ENCODE data around the gene IRF2BPL.

IRF2BPL gene

DNA sequence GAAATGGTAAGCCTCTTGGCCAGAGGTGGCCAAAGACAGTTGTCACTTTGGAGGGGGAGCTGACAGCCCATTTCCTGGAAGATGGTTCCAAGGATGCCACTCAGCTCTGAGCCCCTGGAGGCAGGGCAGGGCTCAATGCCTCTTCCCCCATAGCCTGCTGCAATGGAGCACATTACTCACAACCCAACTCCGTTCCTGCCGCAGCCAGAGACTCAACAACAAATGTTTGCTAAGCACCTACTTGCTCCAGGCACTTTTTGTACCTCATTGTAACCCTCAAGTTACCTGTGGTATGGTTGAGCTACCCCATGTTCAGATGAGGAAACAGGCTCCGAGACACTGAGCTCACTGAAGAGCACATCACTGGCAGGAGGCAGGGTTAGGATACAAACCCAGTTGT is 19.5 kb downstream of the IRF2BPL start:
- no peak for DNase-seq (ENCODE audit: low read depth)

DNA sequence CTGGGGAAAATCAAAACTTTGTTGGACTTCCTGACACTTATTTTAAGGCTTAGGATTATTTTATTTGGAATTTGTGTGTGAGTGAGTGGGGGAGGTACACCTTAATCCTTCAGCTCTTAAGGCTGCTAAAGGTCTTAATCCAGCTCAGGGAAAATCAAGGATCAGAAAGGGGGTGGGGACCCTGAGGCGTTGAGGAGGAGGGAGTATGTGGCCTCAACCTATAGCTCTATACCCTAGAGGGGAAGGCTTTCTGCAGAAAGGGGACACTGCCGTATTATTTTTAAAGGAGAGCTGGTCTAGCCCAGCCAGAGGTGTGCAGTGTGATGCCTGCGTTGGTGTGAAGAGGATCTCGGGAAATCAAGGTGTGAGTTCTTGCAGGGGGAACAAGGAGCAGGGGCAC is 20.0 kb downstream of the IRF2BPL start:
- DNase-seq (ENCODE audit: low read depth): no peak

DNA sequence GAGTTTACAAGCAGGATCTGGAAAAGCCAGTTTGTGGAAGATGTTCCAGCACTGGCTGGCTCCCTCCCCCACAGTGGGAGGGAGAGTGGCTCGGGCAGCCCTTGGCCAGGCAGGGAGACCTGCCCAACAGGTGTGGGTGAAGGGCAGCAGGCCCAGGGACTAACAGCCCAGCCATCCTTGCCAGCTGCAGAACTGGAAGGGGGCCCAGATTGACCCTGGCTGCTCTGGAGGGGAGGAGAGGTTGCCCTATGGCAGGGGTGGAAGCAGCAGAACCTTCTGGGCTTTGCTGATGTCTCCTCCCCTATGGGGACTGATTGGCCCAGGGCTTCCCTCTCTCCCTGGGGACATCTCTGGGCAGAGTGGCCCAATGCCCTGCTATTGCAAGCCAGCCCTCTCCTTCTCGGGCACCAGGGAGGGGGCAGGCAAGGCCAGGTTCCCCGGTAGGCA is 20.5 kb downstream of the IRF2BPL start:
- DNase-seq (ENCODE audit: low read depth): no peak

DNA sequence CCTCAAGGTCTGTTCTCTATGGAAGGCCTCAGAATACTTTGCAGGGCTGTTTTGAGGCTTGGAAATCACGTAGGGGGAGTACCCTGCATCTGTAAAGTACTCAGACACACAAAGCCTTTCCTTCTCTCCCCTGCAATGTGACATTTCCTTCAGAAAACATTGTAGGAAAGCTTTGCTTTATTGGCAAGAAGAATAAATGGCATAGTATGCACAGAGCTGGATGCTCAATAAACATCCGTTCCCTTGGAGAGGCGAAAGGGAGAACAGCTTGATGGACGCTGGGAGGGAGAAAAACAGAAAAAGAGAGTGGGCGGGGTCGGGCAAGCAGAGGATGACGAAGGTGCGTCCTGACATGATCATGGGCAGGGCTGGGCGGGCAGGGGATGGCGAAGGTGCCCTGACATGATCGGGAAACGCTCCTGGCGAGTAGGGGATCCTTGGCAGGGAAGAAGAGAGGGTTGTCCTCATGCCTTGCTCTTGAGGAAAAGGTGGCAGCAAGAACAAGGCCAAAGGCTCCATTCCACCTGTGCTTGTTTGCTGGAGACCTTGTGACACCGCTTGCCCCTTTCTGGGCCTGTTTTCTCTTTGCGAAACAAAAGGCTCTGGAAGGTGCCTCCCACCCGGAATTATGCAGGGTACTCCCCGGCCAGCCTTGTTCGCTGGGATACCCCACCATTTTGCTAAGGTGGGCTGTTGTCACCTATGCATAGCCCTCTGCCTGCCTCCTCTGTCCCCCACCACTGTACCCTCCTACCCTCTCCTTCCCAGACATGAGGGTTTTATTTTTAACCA is 21.1 kb downstream of the IRF2BPL start:
- DNase-seq (ENCODE audit: low read depth): no peak

DNA sequence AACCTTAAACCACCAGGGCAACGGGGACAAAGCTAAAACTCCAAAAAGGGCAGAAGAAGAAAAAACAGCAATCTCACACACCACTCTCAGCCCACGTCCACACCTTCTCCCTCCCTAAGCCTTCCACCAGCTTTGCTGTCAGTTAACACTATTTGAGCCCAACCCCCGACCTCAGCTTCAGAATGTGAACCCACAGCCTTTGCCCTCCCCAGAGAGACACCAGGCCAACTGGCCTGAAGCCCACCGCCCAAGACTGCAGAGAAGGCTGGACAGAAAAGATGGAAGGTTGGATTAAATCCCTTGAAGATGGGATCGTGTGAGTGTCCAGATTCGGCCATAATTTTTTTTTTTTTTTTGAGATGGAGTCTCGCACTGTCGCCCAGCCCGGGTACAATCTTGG is 22.4 kb downstream of the IRF2BPL start:
- DNase-seq (ENCODE audit: low read depth): no peak

DNA sequence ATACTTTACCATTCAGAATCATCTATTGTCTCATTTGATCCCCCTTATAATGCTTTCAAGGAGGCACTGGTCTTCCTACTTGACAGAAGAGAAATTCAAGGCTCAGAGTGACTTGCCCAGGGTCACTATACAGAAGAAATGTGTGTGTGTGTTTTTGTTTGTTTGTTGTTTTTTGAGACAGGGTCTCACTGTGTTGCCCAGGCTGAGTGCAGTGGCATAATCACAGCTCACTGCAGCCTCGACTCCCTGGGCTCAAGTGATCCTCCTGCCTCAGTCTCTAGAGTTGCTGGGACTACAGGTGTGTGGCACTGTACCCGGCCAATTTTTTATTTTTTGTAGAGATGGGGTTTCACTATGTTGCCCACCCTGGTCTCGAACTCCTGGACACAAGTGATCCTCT is 22.9 kb downstream of the IRF2BPL start:
- DNase-seq (ENCODE audit: low read depth): no peak

DNA sequence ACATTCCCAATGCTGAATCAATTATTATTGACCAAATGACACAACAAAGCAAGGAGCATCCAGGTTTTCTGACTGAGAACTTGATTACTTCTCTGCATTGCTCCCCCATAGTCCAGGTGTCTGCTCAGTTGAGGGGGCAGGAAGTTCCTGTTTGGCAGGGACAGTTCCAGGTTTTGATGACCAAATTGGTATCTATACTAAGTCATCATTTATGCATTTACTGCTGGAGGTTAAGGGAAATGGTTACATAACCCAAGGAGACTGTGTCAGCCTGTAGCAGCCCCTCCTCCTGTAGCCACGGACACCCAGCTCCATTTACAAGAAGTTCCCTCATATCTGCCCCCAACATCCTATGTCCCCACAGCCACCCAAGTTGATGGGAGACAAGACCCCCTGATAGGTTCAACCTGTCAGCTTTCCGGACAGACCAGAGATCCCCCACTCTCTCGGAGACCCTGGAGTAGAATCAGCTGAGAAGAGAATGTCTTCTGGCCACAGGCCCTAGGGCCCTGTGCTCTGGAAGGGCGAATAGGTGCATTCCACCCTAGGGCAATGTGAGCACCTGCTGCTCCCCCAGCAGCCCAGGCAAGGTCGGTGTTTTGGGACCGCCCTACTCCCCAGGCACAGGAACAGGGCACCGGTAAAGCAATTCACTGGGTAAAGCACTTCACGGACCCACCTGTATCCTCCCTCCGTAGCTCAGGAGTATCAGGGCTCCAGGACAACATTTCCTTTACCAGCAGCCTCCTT is 23.6 kb downstream of the IRF2BPL start:
- DNase-seq (ENCODE audit: low read depth): no peak

DNA sequence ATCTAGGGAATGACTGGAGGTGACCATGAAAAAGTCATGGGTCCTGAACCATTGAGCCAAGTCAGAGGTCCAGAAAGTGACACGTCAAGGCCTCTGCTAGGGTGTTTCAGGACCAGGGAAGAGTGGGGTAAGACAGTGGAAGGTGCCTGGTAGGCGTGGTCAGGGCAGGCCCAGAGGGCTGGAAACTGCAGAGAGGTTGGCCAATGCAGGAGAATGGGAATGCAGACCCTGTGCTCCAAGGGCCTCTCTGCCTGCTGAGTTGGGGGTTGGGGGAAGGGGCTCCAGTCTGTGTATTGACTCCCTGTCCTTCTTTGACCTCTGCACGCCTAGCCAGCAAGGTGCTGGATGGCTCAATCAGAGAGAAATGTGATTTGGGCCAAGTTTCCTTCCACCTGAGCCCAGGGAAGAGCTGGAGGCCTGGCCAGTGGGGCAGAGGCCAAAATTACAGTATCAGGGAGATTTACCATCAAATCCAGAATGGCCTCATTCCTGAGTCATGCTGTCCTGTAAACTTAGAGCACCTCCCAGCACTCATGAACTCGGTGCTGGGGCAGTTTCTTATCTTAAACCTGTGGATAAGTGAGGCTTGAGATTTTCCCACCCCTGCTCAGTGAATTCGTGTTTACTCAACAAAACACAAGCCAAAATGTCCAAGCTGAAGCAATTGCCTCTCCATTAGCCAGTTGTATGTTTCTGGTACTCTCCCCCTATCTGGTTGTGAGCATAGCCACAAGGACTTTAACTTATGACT is 24.4 kb downstream of the IRF2BPL start:
- no peak for DNase-seq (ENCODE audit: low read depth)

DNA sequence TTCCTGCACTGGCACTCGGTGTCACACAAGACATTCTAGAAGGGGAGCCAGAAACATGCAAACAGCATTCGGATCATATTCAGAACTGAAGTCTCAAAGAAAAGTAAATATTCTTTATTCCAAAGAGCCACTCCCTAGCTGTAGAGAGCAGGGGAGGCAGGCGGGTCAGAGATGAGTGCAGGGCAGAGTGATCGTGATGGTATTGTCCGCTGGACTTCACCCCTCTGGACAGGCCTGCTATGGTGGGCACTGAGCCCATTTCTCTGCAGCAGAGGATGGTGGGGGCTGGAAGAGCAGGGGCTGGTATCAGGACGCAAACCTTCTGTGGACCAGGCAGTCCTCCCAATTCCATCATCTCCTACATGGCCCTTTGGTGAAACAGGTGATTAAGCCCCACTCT is 25.6 kb downstream of the IRF2BPL start:
- no peak for DNase-seq (ENCODE audit: low read depth)

DNA sequence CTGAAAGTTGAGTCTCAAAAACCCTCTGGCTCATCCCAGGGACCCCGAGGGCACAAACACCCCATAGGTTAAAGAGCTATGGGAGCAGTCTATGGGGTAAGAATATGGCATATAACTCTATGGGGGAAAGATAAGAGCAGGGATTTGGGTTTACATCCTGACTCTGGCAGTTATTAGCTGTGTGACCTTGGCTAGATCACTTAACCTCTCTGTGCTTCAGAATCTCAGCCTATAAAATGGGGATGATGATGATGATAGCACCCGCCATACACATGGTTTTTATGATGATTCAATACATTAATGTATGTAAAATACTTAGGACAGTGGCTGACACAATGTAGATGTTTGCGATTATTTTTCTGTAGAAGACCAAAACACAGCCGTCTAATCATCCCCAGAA is 26.2 kb downstream of the IRF2BPL start:
- DNase-seq (ENCODE audit: low read depth): no peak

DNA sequence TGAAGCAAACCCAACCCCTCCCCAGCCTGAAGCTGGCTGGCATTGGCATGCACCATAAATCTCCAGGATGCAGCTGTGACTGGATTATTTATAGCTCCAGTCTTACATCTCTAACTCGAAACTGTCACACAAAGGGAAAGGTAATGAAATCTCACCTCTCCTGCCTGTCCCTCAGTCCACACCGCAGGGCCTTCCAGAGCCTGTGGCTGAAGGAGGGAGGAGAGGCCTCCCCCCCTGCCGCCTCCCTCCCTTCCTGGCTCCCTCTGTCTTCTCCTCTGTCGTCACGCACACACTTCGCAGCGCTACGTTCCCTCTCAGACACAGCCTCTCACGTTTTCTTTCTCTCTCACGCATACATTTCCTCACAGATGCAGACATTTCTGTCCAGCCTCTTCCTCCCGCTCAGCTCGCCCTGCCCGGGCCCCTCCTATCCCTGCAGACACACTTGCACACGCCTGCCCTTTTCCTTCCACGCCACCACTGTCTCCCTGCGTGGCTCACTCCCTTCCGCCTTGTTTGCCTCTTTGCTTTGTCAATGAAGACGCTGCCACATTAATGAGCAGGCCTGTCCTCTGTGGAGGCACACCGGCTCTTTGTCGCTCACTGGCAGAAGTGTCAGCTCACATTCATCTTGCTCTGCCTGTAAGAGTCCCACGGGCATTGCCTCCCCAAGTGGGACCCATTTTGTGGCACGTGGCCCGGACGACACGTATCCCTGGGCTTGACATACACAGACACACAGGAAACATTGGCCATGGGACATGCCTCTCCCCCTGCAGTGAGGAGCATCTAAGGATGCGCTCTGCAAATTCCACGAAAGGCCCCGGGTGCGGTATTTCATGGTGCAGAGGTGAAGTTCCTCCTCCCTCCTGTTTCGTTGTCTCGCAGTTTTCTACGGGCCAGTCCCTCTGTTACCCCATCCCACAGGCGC is 27.9 kb downstream of the IRF2BPL start:
- no peak for DNase-seq (ENCODE audit: low read depth)

DNA sequence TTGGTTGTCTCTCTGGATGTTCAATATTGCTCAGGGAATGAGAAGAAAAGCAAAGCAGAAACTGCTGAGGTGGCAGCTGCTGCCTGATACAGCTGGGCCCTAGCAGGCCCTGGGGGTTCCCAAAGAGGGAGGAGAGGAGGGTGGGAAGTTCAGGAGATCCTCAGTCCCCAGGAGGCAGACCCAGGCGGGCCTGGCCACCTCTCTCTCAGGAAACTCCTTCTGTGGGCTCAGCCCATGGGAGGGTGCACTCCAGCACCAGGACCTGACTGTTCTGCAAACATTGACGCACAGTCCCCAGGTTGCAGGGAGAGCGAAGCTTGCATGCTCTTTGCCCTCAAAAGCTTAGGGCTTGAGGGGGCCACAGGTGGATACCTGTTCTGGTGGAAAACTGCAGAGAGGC is 29.6 kb downstream of the IRF2BPL start:
- DNase-seq (ENCODE audit: low read depth): no peak

DNA sequence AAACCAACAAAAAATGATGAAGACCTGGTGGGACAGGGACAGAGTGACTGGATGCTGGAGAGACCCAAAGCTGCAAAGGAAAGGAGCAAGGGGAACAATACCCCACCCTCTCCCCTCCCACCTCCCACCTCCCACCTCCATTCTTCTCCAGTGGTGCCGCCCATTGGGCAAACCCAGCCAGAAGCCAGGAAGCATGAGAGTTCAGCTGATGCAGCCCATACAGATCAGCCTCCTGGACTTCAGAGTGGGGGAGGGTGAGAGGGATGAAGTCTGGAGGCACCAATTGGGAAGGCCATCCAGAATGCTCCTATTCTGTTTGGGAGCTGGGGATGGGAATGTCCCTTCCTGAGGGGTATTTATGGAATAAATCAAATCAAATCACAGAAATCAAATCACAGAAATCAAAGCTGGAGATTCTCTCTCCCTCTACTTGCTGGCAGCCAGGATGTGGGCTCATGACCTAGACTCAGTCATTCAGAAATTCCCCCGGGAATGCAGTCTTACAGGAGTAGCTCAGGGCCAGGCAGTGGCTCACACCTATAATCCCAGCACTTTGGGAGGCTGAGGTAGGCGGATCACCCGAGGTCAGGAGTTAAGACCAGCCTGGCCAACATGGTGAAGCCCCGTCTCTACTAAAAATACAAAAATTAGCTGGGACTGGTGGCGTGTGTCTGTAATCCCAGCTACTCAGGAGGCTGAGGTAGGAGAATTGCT is 31.1 kb downstream of the IRF2BPL start:
- DNase-seq (ENCODE audit: low read depth): no peak

DNA sequence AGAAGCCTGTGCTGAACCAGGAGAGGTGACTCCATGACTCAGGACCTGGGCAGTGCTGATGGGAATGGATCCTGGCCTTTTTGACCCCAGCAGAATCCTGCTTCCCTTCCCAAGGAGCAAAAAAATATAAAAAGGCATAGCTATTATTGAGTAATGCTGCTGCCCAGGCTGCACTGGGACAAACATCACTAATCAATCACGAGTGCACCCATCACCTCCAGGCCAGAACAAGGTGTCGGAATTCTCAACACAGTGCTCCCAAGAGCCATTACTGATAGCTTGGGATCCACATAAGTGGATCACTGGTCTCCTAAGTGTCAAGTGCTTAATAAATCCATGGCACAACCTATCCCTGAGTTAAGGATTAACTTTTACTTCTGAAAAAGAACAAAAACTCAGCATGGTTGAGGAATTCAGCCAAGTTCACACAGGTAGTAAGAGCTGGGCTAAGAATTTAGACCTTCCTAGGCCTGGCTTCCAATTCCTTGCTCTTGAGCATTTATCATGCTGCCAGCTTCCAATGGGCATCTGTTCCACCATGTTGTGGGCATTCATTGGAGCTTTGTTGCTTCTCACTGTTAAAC is 31.9 kb downstream of the IRF2BPL start:
- no peak for DNase-seq (ENCODE audit: low read depth)

DNA sequence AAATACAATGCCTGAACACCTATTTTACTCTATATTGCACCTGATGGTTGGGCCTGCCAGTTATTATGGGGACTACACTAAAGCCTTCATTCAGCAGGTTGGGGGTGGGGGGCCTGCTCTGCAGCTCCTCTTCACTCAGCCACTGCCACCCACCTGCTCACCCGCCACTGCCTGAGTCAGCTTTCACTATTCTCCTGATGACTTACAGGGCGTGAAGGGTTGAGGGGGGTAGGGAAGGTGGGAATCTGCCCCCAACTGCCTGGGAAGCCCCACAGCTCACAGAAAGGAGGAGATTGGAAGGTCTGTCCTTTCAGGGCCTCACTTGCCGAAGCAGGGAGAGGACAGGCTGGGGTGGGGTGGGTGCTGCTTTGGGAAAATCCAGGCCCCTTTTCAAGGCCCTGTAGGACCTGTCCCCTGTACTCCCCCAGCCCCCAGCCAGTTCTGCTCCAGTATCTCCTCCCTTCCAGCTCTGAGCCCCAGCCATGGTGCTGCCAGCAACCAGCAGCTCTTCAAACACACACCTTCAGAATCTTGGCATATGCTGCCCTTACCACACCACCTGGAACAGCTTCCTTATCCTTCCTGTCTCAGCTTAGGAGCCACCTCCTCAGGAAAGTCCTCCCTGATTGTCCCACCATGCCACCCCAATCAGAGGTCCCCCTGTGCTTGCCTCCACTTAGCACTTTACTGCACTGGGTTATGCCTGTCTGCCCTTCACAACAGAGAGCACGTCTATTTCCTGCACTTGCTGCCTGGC is 33.1 kb downstream of the IRF2BPL start:
- no peak for DNase-seq (ENCODE audit: low read depth)

DNA sequence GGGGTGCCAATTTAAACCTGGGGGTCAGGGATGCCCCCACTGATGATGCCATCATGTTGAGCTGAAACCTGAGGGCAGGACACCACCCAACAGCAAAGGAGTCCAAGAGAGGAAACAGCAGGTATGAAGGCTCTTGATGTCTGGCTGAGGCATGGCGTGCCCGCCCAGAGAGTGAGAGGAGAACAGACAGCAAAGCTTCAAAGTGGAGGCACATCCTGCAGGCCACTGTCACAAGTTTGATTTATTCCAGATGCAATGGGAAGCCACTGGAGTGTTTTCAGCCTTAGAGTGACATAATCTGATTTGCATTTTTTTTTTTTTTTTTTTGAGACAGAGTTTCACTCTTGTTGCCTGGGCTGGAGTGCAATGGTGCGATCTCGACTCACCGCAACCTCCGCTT is 34.8 kb downstream of the IRF2BPL start:
- DNase-seq (ENCODE audit: low read depth): no peak

DNA sequence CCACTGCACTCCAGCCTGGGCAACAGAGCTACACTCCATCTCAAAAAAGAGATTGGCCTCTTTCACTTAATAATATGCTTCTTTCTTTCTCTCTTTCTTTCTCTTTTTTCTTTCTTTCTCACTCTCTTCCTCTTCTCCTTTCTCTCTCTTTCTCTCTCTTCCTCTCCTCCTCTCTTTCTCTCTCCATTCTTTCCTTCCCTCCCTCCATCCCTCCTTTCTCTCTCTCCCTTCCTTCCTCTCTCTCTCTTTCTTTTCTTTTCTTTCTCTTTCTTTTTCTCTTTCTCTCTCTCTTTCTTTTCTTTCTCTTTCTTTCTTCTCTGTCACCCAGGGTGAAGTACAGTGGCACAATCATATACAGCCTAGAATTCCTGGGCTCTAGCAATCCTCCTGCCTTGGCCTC is 38.4 kb downstream of the IRF2BPL start:
- no peak for DNase-seq (ENCODE audit: low read depth)

DNA sequence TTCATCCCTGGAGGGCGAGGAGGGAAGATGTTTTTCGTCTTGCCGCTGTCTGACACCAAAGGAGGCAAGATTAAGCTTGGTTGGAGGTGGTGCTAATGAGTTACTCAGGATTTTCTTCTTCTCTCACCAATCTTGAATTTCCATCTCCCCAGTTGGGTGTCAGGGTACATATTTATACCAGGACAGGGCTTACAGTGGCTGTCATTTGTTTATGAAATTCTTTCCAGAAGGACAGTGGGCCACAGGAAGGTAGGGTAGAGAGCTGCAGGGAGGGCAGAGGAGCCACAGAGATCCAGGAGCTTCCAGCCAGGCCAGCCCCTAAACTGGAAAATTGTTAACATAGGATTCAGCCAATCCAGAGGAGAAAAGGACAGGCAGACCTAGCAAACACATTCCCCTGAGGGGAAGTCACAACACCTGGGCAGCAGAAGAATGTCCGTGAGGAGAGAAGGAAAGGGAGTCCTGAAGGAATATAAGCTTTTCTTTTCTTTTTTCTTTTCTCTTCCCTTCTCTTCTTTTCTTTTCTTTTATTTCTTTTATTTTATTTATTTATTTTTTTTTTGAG is 40.5 kb downstream of the IRF2BPL start:
- DNase-seq (ENCODE audit: low read depth): no peak

DNA sequence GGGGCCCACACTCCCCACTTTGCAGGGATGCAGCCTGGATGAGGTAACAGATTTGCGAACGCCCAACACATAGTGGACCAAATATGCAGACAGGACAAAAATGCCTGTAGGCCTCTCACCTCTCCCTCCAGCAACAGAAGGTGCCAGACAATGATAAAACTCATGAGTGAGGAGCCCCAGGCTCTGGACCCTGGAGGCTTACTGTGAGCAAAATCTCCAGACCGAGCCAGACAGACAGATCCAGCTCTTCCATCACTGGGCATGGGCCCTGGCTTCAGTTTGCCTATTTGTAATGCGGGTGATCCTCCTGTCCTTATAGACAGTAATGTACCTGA is 42.3 kb downstream of the IRF2BPL start:
- DNase-seq (ENCODE audit: low read depth): no peak
